Uterus (tissue), 2 donors: ENCODE measurements around the gene VANGL1.

Source experiments
- CTCF ChIP-seq, 4 experiments: fragments of 200-600 bp in 2 of 4; fragments of 450-650 bp in 2 of 4; sonication (generic) in 2 of 4; IDR thresholded peaks; one replicate each; pipeline ENCODE4 v1.5.1; 2016 to 2019; ENCODE audit warnings: antibody characterized with exemption in 4 of 4, mild to moderate bottlenecking in 2 of 4, moderate library complexity in 1 of 4
- POLR2A ChIP-seq, 2 donors: fragments of 450-650 bp; IDR thresholded peaks; one replicate each; pipeline ENCODE4 v1.6.1; 2016; ENCODE audit warnings: antibody characterized with exemption in 2 of 2, mild to moderate bottlenecking in 1 of 2, moderate library complexity in 1 of 2

GRCh38 chr1:115668579-115668978 is 26.8 kb downstream of the VANGL1 start:
- TF ChIP-seq CTCF (IDR thresholded peaks at IDR 0.05) (no peak), POLR2A (IDR thresholded peaks at IDR 0.05) (no peak)
